OCI-M1 (cell line): Measurements from ENCODE around the gene CDA.
A peak's percentile ranks its signal among the peaks of the same experiment; 100 is the strongest.

Experiments used
- DNase-seq: peaks from one replicate; lab custom pipeline; 2025; lab: John Stamatoyannopoulos, UW

Gene CDA

GRCh38 chr1:20648946-20649345 is 60.0 kb downstream of the CDA start:
- DNase-seq, result no peak

DNA sequence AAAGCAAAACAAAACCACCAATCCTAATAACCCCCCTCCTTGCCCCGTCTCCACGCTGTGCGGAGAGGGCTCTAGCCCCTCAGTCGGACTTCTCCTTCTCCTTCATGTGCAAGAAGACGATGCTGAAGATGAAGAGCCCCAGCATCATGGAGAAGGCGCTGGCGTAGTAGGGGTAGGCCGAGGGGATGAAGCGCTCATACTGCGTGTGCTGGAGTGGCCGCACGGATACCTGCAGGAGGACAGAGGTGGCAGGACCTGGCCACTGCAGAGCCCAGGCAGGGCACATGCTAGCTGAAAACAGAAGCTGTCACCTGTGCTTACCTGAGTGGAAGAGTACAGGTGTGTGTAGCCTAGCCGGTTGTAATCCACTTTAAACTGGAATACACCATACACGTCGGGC is 63.4 kb downstream of the CDA start:
- no peak for DNase-seq

DNA sequence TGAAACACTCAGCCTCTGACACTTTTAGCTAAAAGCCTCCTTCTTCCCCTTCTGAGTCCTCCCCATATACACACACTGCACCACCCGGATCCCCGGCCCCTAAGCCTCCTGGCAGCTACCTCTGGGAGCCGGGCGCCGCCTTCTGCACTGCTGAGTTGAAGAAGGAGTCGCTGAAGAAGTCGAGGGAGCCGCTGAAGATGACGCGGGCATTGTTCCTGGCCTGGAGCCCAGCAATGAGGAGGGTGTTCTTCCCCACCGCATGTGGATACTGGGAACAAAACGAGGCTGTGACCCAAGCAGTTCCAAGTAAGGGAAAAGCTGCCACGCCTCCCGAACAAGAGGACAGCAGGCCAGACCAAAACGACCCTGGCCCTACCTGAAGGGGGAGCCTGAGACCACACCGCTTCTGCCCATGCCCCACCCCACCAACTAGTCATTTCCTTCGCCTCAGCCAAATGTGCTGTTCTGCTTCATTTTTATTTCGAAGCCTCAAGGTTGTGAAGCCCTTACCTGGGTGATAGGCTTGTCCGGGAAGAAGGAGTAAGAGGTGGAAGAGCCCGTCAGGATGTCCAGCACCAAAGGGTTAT is 65.3 kb downstream of the CDA start:
- no peak for DNase-seq

- DNase-seq, result no peak
Observed at GRCh38 chr1:20657024-20657423, 68.1 kb downstream of the CDA start.

DNA sequence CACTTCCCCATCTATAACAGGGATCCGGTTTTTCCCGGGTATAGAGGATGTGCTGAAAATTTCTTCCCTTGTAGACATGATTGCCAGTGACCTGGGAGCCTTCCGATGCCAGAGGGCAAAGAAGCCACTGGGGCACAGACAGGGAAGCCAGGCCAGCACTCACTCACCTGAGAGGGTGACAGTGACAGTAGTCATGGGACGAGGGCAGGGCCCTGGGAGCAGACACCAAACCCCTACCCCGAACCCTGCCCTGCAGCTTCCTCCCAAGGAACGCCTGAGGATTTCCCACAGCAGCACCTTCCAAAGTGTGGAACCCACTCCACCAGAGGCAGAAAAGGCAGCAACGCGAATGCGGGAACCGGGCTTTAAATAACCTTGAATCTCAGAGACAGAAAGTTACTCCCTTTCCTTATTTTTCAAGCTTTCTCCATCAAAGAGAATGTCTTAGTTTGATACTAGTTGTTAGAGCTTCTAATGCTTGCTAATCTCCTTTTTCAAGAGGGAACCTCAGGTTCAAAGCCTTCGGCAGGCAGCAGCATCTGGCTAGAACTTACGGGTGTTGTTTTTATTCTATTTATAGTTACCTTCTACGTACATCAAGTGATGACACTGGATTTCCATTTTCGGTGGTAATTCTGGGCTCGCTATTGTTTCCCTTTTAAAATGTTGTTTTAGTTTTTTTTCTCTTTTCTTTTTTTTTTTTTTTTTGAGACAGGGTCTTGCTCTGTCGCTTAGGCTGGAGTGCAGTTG is 69.4 kb downstream of the CDA start:
- DNase-seq, result no peak

- peak; percentile 23 for DNase-seq
Observed at GRCh38 chr1:20660363-20660762, 71.5 kb downstream of the CDA start.

- DNase-seq, result peak; percentile 29
Observed at GRCh38 chr1:20660847-20661206, 71.9 kb downstream of the CDA start.

GRCh38 chr1:20661207-20662109 is 72.6 kb downstream of the CDA start, which contains the start of gene DDOST:
TSS of gene DDOST (minus strand) at chr1:20661369. CDS start at chr1:20661350, 19 bp downstream.
- peak; percentile 99 for DNase-seq

DNA sequence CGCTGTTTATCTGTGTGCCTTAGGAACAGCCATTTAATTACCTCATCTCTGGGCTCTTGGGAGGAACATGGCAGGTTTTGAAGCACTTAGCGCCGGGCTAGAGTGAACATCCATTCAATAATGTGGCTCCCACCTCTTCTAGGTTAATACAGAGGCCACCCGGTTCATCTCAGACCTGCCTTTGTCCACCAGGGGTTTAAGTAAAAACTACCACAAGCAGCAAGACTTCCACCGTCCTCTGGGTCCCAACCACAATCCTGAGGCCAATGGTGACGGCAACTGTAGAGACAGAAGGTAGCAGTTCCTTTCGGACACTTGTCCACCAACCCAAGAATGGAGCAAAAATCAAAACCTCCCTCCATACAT is 73.2 kb downstream of the CDA start:
- DNase-seq, result no peak

DNA sequence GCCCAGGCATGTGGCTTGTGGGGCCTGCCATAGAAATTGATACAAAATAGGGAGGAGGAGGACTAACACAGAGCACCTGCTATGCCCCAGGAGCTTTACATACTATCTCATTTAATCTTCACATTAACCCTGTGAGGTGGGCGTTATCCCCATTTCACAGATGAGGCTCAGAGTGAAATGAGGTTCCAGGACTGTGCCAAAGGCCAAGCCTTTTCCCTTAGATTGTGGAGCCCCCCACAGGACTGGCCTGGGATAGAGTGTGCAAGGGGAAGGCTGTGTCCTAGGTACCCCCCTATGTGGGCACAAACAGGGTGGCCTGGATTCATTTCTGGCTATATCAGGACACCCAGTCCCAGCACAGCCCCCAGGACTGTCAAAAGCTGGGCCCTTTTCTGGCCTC is 74.5 kb downstream of the CDA start:
- DNase-seq, result peak; percentile 39

DNA sequence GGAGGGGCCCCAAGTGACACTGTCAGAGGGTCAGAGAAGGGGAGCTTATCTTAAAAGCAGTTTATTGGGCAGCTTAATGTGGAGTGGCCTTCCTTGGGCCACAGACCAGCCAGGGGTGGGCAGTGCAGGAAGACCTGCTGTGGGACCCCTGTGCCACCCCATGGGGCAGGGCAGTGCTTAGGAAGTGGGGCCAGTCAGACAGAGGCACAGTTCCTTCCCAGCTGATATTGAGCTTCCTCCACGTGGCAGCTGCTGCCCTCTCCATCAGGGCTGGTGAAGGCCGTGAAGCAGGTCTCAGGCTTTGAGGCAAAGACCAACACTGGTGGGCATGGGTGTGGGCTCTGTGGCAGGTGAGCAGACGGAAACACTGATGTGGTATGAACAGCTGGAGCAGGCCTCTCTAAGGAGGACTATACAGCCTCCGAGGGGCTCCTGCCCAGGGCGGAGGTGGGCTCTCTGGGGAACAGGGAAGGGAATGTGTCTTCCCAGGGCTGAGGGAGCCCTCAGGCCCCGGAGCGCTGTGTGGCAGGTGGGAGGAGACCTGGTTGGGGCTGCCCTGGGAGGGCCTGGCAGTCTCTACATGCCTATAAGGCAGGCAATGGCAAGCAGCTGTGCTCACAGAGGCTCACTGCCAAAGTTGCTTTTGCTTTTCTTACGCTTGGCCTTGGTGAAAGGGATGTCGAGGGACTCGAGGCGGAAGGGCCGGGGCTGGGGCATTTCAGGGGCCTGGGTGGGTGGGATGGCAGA is 75.2 kb downstream of the CDA start:
- no peak for DNase-seq

- DNase-seq, result peak; percentile 2
Observed at GRCh38 chr1:20665726-20666125, 76.8 kb downstream of the CDA start.

DNA sequence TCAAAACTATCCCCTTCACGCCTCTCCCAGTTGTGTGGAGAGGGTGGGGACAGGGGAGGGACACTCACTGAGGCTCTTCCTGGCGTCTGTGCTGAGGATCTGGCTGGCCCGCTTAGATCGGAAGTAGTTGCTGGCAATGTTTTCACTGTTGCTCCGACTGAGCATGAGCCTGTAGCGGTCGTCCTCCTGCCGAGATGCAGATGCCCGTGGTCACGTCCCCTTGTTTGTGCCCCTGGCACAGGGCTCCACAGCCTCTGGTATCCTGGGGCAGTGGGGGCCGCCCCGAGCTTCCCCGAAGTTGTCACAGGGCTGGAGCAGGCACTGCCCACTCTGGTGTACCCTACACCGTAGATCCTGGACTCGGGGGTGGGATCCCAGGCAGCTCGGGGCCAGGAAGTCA is 77.2 kb downstream of the CDA start:
- no peak for DNase-seq

DNA sequence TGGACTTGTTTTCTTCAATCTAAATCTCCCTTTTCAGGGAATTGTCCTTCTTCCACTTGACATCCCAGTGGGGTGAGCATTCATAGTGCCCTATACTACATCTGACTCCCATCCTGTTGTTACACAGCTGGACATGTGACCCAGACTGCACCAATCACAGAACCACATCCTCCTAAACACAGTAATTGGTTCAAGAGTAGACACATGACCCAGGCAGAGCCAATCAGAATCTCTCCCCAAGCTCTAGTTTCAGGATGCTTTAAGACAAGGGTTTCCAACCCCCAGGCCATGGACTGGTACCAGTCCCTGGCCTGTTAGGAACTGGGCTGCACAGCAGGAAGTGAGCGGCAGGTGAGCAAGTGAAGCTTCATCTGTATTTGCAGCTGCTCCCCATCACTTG is 77.9 kb downstream of the CDA start:
- peak; percentile 66 for DNase-seq
